Measurements from ENCODE around the gene FARP2. TPM values are rescaled to one million over a fixed set of nuclear protein-coding genes. Genes with fewer than 3 reads are reported as not detected.
"Not testable (repeated sequence)": the region's sequence is repeated elsewhere in the genome, so short reads cannot be mapped to it uniquely, and the experiment has no call there.

The FARP2 gene
- total RNA-seq, 1 donor from 2014 or later: 46.5 TPM

- DNase-seq: no peak
These were observed 149.1 kb downstream of the FARP2 start for GRCh38 chr2:241505086-241505780.

- peak; percentile 69 for DNase-seq
These were observed 149.7 kb downstream of the FARP2 start for GRCh38 chr2:241505781-241506201.

GRCh38 chr2:241506317-241506716 lies 150.2 kb downstream of the FARP2 start:
- not testable (repeated sequence) for DNase-seq

- DNase-seq: peak; percentile 41
These were observed 150.8 kb downstream of the FARP2 start for GRCh38 chr2:241506793-241507429.

GRCh38 chr2:241507430-241508239 lies 151.6 kb downstream of the FARP2 start:
- peak; percentile 65 for DNase-seq

- DNase-seq: peak; percentile 99
These were observed 152.4 kb downstream of the FARP2 start, which contains the start of gene STK25 for GRCh38 chr2:241508240-241509154. STK25 (minus strand) TSS chr2:241508584; CDS start chr2:241508035, 549 bp downstream.

GRCh38 chr2:241509155-241509784 lies 153.2 kb downstream of the FARP2 start:
- peak; percentile 15 for DNase-seq

- no peak for DNase-seq
These were observed 155.1 kb downstream of the FARP2 start for GRCh38 chr2:241511091-241511741.

- DNase-seq: no peak
These were observed 158.5 kb downstream of the FARP2 start for GRCh38 chr2:241514553-241514952.

- no peak for DNase-seq
These were observed 159.1 kb downstream of the FARP2 start for GRCh38 chr2:241514986-241515737.

GRCh38 chr2:241516520-241516965 lies 160.5 kb downstream of the FARP2 start:
- no peak for DNase-seq

GRCh38 chr2:241517297-241517696 lies 161.2 kb downstream of the FARP2 start:
- DNase-seq: no peak

- DNase-seq: no peak
These were observed 163.6 kb downstream of the FARP2 start for GRCh38 chr2:241519669-241520068.

- no peak for DNase-seq
These were observed 166.4 kb downstream of the FARP2 start for GRCh38 chr2:241522477-241522876.

- DNase-seq: not testable (repeated sequence)
These were observed 170.0 kb downstream of the FARP2 start for GRCh38 chr2:241525818-241526780.

GRCh38 chr2:241530571-241530970 lies 174.5 kb downstream of the FARP2 start:
- no peak for DNase-seq

GRCh38 chr2:241531161-241531722 lies 175.2 kb downstream of the FARP2 start:
- DNase-seq: no peak

GRCh38 chr2:241532168-241532567 lies 176.1 kb downstream of the FARP2 start:
- no peak for DNase-seq
